NCI-H526 (cell line): ENCODE measurements around the gene RCN2.

Experiments used
- DNase-seq, 2 experiments: peaks; one replicate each; lab custom pipeline; 2025; lab: John Stamatoyannopoulos, UW

The RCN2 gene

DNA sequence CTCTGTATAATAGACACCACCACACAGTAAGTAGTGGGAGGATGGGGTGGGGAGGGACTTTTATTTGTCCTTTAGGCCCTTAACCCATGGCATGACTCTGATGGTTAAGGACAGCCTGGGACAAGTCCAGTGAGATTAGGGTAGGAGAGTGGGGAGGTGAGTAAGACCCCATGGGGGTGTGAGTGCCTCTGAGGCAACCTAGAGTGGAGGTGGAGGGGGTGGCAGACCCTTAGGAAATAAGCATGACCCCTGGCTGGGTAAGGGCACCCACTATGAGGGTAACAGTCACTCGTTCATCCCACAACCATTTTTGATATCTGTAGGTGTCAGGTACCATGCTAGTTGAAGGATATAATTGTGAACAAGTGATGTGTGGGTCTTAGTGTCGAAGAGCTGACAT is 42.4 kb downstream of the RCN2 start:
- DNase-seq, result no peak

DNA sequence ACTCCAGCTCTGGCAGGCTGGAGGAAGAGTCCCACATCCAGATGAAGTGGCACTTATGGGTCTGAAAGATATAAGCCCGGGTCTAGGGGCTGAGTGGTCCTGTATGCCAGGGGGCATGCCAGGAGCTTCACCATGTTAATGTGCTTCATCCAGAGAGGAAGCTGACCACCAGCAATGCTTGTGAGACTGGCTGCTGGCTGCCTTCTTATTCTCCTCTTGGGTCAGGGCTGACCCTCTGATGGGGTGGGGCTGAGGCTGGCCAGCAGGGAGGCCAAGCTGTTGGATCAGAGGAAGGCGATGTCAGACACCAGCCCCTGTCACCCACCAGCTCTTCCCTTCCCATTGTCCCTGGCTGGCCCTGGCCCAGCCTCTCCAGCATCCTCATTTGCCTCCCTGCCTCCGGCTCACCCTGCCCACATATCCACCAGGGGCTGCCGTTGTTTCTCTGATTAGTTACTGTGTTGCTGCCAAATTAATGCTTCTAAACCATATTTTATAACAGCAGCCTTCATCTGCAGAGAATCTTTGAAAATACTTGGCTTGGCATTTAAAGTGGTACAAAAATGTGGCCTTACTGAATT is 43.0 kb downstream of the RCN2 start:
- DNase-seq, result no peak

DNA sequence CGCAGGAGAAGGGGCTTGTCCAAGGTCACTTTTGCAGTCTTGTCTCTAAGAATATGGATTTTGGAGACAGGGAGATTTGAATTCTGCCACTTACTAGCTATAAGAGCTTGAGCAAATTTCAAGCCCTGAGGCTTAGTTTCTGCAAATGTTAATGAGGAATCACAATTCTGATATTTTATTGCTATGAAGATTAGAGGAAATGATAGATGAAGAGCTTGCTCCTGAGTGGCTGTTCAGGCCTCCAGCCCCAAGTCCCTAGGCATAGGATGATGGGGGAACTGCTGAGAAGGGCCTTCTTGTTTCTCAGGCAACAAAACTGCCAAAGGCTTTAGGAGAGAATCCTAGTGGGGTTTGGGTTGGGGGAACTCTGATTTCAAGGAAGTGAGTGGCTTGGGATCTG is 44.6 kb downstream of the RCN2 start:
- DNase-seq, result no peak

DNA sequence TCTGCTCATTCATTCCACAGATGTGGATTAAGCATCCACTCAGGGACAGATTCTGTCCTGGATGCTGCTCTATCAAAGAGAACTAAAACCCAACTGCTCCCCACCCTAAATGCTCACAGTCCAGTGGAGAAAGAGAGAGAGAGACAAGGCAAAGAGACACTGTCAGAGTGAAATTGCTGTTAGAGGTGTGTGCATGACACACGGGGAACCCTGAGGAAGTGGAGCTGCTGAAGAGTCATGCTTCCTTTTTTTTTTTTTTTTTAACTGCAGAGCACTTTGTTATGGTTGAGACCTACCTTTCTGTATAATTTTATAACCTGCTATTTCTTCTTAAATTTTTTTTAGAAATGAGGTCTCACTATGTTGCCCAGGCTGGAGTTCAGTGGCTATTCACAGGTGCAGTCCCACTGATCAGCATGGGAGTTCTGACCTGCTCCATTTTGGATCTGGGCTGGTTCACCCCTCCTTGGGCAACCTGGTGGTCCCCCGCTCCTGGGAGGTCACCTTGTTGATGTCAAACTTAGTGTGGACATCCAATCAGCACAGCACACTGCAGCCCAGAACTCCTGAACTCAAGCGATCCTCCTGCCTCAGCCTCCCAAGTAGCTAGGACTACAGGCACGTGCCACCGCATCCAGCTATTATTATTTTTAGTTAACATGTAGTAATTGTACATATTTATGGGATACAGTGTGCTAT is 45.2 kb downstream of the RCN2 start:
- DNase-seq, result no peak

DNA sequence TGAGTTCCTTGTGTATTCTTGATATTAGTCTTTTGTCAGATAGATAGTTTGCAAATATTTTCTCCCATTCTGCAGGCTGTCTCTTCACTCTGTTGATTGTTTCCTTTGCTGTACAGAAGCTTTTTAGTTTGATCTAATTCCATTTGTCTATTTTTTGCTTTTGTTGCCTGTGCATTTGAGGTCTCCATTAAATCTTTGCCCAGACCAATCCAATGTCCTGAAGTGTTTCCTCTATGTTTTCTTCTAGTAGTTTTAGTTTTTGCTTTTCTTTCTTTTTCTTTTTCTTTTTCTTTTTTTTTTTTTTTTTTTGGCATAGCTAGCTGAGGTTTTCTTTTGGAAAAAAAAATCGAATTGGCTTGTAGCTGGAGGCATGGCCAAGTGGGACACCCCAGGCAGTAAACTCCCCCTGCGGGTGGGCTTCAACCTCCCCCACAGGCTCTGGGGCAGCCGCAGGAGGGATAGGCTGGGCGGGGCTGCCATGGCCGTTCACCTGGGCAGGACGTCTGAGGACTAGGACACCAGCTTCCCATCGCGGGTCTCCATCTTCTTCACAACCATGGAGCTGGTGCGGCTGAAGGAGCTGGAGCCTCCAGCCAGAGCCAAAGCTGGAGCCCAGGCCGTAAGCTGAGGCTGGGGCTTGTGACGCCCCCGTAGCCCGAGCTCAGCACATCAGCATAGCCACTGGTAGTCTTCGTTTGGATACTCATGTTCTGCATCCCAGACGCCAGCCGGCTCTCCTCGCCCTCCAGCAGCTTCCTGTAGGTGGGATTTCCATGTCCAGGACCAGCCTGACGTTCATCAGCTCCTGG is 47.2 kb downstream of the RCN2 start:
- DNase-seq, result no peak

DNA sequence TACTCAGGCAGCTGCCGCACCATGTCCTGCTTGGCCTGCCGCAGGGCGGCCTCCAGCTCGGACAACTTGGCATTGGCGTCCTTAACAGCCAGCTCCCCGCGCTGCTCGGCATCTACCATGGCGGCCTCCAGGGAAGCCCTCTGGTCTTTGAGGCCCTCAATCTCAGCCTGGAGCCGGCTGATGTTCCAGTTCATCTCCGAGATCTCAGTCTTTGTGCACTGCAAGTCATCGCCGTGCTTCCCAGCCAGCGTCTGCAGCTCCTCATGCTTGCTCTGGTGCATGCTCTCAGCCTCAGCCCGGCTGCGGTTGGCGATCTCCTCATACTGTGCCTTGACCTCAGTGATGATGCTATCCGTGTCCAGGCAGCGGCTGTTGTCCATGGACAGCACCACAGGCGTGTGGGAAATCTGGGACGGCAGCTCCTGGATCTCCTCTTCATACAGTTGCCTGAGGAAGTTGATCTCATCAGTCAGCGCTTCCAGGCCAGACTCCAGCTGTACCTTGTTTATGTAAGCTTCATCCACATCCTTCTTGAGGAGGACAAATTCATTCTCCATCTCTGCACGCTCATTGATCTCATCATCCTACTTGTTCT is 47.9 kb downstream of the RCN2 start:
- DNase-seq, result no peak

DNA sequence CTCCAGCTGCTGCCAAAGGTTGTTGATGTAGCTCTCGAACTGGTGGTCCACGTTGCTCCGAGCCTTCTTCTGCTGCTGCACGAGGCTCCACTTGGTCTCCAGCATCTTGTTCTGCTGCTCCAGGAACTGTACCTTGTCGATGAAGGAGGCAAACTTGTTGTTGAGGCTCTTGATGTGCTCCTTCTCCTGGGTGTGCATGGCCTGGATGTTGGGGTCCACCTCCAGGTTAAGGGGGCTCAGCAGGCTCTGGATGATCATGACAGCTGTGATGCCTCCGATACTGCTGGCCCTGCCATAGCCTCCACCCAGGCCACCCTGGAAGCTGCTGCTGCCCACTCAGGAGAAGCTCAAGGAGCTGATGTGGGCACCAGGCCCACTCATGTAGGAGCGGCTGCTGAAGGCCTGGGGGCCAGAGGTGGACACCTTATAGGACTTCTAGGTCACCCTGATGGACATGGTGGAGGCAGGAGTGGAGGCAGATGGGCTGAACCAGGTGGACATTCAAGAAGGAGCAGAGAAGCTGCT is 48.5 kb downstream of the RCN2 start:
- DNase-seq, result no peak

DNA sequence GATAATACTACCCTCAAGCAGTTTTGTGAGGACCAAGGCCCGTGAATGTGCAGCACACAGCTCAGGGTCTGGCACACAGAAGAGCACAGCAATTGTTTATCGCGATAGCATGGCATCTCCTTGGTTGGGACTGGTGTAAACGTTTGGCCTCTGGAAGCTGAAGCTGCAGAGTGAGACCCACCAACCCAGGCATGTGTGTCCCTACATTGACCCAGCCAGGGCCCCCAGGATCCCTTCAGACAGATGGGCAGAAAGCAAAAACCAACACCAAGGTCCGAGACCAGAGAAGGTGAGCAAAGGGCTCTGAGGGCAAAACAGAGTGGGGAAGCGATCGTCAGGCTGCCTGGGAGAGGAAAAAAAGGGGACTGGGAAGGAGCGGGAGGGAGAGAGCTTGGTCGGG is 50.8 kb downstream of the RCN2 start:
- DNase-seq, result no peak

DNA sequence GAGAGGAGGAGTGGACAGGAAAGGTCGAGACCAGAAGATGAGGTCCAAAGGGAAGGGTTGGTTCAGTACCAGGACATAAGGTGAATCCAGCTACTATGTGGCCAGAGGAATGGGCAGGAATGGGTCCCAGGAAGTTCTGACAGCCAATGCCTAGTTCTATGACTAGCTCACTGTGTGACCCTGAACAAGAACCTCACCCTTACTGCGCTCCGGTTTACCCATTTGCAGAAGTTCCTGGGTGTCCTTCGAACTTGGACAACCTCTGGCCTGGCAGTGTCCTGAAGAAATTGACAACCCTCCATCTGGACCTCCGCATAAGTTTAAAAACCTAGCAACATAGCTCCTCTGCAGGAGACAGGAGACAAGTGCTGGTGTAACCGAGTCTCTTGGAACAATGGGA is 51.2 kb downstream of the RCN2 start:
- no peak for DNase-seq

DNA sequence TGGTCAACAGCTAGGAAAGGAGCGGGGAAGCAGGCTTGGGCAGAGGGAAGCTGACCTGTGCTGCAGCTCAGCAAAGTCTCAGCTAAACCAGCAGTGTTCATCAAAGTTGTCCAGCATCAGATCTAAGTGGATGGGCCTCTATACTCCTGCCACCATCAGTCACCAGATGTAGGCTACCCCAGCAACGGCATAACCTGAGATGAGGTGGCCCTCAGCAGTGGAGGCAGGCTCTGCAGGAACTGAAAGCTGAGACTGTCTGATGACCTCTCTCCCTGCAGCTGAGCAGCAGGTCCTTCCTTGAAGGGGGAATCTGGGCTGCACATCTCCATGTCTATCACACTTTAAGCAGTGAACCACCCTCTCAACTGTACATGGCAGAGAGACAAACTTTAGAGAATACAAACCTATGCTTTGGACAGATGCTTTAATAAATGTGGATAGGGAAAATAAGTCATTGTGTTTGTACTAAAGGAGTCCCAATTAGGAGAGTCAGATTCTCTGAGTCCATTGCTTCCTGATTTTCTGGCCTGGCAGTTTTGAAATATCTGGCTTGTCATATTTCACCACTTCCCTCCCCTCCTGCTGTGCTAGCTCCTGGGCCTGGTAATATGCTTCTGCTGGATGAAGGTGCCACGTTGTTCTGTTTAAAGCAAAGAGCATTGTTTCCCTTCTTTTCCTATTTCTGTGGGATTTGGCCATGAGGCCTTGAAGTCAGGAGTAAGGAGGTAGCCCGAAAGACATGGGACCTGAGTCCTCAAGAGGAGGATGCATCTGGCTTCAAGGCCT is 52.2 kb downstream of the RCN2 start:
- no peak for DNase-seq

DNA sequence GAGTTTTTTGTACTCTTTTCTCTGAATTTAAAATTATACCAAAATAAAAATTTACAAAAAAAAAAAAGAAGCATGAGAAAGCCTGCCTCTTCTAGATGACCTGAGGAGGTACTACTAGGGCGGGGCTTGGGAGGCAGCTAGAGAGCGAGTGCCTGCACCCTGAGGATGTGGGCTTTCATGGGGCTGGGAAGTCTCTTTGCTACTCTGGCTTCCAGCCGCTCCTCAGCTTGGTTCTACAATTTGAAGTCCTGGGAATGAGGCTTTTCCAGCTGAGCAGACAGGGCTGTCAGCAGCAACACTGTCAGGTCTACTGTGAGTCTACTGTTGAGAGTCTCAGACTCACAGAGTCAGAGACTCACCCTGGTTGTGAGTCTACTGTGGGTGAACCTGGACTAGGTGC is 55.2 kb downstream of the RCN2 start:
- no peak for DNase-seq

DNA sequence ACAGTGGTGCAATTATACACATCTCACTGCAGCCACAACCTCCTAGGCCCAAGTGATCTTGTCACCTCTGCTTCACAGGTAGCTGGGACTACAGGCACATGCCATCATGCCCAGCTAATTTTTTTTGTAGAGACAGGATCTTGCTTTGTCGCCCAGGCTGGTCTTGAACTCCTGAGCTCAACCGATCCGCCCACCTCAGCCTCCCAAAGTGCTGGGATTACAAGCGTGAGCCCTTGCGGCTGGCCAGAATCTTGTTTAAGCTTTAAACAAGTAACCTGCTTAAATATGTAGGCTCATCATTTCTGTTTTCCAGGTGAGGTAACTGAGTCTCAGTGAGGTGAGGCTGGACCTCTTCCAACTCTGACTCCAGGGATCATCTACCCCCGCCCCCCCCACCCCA is 55.7 kb downstream of the RCN2 start:
- no peak for DNase-seq

DNA sequence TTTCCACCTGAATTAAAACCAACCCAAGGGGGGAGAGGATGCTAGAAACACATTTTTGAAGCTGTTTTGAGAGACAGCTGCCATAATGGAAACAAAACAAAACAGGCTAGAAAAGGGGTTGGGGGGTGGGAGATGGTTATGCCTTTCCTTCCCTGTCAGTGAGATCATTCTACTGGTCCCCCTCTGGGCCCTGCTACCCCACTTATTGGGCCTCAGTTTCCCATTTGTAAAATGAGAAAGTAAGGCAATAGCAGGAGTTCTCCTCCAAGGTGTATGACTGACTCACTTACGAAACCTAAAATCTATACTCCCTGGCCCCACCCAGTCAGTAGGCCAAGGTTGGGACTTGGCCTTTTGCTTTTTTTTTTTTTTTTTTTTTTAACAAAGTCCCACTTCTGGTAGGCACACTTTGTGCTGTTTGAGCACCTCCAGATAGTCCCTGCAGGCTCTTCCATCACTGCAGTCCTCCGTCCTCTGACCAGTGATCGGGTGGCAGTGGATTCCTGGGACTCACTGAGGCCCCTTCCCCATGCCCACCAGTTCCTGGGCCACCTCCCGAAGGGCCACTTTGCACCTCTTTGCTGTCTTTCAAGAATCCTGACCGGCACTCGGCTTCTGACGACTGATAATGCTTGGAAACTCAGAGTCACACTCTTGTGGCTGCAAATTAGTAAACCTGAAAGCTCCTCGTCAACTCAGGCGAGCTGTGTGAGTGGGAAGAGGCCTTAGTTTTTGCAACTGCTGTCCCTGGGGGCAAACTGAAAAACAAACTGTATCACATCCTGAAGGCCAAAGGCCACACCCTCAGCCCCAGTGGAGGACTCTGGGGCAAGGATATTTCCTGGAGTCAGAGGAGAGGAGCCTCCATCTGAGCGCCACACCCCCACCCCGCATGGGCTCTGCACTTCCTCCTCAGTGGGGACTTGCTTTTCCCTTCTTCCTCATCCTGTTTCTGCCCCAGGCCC is 56.6 kb downstream of the RCN2 start:
- DNase-seq, result peak in 1 of 2 experiments; percentile 42

DNA sequence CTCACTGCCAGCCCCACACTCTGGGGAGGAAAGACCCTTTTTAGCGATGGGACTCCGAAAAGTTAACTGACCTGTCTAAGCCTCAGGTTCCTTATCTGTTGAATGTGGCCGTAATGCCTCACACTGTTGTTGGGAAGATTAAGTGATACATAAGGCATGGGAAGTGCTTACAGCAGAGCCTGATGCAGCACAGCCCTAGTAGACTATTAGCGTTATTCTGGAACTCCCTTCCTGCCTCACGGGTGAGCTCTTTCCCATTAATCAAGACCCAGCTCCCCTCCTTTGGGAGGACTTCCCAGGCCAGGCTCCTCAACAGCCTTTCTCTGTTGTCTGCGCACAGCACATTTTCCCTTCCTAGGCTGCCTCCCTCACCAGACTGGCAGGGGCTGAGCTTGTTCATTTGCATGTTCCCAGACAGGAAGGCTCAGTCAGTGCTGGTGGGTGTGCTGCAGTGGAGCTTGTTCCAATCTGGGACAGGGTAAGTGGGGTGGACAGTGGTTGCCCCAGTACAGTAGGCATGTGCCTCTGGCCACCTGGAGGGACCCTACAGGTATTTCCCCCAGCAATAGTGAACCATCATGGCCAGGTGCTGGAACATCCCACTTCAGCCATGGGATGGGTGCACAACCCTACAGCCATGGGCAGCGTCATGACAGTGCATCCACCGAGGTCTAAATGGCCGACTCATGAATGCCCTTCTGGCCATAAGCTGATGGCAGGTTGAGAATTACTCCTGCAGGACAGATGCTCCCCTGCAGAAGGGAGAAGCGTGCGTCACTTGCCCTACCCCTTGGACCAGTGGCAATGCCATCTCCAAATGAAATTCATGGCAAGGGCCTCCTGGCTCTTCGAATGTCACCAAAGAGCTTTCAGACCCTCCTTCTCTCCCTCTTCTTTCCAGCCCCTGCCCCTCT is 57.6 kb downstream of the RCN2 start:
- DNase-seq, result peak; percentile 79 to 86

DNA sequence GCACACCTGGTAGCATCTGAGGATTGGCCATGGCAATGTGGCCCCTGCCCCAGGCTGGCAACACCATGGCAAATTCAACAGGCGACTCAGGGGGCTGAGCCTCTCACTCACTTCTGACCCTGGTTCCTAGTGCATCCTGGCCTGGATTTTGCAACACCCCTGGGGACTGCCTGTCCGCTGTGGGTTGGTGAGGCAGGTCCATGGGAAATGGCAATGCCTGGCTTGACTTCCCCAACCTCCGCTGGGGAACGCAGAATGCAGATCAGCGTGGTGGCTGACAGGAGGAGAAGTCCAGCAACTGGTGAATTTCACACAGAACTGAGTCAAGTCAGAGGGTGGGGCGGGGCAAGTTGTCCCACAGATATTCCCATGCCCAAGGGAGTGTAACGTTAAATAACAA is 59.5 kb downstream of the RCN2 start:
- no peak for DNase-seq

DNA sequence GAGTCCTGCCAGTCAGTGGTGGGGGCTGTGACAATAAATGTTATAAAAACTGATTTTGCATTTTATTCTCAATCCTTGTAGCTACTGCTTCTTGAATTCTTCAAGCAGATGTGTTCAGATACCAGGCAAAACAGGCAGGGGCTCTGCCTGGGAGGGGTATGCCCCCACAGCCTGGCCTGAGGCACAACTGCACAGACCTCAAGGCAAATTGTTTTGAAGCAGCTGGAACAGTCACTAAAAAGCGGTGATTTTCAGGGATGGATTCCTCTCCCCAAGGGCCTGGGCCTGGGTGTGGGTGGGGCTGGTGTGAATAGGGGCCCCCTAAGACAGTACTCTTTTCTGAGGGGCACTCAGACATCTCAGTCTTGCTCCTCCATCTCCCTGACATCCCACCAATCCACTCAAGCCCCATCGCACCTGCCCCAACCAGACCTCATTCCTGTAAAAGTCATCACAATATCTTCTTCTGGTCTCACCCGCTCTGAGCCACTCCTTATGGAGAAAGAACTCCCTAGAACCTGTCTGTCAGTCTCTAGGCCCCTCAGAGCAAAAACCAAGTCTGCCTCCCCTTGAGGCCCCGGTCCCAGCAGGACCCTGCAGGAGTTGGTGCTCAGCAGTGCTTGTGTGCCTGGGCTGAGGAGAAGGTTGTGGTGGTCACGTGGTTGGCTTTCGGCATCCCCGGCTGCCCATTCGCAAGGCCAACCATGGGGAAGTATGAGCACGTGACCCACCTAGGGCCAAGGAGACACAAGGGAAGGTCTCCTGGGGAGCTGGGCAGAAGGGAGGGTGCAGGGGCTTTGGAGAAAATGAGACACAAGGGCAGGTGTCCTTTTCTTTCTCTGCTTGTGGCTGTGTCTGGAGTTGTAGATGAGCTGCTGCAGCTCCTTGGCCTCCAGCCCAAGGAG is 60.4 kb downstream of the RCN2 start:
- no peak for DNase-seq

DNA sequence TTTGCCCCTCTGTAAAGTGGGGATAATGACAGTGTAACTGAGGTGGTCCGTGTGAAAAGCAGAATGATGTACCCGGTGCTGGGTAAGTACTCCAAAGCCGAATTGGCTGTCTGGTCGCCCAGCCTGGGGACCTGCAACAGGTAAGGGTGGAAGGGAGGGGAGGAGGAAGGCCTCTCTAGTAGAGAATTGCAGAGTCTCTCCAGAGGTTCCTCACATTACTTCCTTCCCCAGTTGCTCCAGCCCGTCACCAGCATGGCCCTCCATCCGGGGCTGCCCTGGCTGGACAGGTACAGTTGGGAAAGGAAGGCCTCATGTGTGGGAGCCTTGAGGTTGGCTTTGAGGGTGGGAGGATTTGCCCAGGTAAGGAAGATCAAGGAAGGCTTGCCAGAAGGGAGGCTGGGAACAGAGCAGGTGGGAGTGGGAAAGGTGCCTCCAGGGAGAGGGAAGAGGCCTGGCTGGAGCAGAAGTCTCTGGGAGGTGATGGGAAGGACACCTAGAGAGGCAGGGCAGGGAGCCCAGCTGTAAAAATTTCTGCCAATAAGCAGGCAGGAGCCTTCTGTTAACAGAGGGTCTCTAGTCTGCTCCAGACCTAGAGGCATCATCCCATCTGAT is 61.7 kb downstream of the RCN2 start:
- no peak for DNase-seq

DNA sequence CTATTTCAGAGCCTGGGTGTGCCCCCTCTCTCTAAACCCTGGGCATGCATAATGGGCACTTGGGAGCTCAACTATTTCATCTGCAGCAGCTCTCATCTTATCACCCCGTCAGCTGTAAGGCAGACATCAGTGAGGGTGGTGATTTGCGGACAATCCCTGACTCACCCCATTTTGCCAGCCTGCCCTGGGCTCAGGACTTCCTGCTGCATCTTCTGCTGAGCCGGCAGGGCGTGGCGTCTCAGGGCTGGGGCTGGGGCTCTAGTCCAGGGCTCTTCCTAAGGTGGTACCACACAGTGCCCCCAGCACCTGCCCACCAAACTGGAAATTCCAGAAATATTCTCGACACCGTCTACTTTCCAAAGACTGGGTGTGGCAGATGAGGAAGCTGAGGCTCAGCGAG is 62.5 kb downstream of the RCN2 start:
- no peak for DNase-seq
